SHP77 treated with DMSO at 0.1 percent for 48 hours (cell line): ENCODE results near the gene CFAP45.

ENCODE experiments used
- DNase-seq: peaks from one replicate; lab custom pipeline; 2025; lab: John Stamatoyannopoulos, UW

Gene CFAP45

DNA sequence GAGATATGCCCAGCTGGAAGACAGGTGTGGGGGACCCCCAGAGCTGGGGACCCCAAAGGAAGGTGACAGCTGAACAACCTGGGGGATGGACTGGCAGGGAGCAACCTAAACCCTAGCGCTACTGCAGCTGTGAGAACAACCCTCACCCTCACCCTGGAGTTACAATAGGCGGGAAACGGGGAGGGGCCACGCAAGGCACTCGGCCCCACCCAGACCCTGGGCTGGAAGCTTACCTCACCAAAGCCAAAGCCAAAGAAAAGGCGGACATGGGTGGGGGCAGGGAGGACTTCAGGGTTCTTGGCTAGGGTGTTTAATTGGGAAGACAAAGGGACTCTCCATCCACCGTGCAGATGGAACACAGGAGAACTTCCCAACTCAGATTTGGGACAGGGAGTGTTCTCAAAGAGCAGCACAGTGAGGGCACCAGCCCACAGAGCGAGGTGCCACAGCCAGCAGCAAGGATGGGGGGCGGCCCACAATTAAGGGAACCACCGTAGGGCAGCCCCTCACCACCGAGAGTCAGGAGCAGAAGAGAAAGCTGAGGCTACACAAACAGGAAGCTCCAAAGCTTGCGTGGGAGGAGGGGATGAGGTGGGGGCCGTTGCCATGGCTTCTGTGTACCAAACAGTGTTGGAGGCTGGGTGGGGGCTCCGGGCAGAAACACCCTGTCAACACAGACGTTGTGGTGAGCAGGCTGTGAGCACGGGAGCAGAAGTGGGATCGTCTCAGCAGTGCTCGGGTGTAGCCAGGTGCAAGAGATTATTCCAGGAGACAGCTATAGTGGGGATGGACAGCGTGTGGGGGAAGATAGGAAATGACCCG lies 23.4 kb upstream of the CFAP45 start:
- DNase-seq: no peak

DNA sequence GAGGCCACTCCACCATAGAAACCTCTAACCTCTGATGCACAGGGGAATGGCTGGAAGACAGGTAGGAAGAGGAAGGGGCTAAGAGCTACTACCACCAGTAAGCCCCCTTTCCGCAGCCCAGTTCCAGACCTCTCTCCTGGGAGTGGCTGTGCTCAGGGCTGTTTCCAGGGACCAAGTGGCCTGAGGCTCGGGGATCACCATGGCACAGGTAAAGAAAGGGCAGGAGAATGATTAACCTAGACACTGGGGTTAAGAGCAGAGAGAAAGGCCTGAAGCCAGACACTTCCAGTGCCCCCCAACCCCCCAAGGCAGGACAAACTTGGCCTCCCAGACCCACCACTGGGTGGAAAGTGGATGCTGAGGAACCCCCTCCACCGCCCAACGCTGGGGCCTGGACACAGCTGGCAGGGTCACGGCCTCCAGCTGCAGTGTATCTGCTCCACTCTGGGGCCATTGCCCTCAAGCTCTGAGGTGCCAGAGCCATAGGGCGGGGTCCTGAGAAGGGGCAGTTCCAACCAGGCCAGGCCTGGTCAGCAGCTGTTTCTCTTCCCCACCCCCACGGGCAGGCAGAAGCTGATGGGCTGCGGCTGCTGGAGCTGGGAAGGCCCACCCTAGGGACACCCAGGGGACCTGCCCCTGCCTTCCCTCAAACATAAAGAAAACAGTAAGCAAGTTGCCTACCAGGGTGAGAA lies 22.7 kb upstream of the CFAP45 start:
- DNase-seq: no peak

GRCh38 chr1:159921700-159922504 lies 21.9 kb upstream of the CFAP45 start:
- DNase-seq: no peak

DNA sequence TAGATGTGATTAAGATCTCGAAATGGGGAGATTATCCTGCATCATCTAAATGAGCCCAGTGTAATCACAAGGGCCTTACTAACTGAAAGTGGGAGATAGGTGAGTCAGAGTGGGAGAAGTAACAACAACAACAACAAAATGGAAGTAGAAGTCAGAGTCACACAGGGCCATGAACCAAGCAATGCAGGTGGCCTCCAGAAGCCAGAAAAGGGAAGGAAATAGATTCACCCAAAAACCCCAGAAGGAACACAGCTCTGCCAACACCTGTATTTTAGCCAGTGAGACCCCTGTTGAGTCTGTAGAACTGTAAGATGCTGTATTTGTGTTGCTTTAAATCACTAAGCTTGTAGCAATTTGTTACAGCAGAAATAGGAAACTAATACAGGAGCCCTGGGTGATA lies 21.3 kb upstream of the CFAP45 start:
- DNase-seq: no peak

DNA sequence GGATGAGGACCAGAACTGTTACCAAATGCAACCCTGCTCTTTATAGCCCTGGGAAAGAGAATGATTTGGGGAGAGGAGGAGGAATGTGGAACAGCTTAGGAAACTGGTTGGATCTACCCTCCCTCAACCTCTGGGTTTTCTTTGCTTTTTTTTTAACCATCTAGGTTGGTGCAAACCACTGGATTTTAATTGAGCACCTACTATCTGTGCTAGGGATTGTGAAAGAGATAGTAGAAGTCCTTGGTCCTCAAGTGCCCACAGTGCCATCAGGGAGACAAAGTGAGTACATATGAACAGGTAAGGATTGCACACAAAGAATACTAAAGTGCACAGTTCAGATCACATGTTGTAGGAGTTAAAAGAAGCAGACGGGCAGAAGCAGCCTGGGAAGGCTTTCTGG lies 20.7 kb upstream of the CFAP45 start:
- no peak for DNase-seq

GRCh38 chr1:159920202-159920601 lies 20.2 kb upstream of the CFAP45 start:
- DNase-seq: no peak

- no peak for DNase-seq
Observed at GRCh38 chr1:159919236-159919865, 19.4 kb upstream of the CFAP45 start.

DNA sequence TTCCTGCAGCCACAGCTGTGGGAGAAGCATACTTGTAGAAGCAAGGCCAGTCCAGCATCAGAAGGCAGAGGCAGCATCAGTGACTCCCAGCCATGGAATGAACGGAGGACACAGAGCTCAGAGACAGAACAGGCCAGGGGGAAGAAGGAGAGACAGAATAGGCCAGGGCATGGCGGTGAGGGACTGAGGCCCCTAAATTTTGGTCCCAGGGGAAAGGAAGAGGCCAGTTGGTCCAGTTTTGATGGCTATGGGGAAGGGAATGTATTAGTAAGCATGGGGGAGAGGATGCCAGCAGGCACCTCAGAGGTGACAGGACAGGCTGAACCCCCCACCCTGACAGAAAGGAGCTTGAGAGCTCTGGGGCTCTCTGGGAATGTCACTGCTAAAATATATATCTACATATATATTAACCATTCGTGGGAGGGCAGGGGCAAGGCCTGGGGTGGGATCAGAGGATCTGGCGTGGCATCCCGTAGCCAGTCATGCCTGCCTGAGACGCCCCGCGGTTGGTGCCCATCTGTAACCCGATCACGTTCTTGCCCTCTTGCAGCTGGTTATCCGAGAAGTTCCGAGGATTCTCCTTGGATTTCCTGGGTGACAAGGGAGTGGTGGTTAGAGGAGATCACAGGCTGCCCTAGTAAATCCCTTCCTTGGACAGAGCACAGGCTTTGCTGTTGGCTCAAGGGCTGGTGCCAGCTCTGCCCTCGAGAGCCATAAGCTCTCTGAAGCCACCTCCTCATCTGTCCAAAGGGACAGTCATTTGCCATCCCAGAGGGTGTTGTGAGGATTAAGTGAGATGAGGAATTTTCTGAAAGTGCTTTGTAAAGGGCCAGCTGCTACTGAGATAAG lies 18.6 kb upstream of the CFAP45 start:
- DNase-seq: no peak

- DNase-seq: no peak
Observed at GRCh38 chr1:159917533-159918351, 17.8 kb upstream of the CFAP45 start.

- no peak for DNase-seq
Observed at GRCh38 chr1:159916242-159917051, 16.5 kb upstream of the CFAP45 start.

DNA sequence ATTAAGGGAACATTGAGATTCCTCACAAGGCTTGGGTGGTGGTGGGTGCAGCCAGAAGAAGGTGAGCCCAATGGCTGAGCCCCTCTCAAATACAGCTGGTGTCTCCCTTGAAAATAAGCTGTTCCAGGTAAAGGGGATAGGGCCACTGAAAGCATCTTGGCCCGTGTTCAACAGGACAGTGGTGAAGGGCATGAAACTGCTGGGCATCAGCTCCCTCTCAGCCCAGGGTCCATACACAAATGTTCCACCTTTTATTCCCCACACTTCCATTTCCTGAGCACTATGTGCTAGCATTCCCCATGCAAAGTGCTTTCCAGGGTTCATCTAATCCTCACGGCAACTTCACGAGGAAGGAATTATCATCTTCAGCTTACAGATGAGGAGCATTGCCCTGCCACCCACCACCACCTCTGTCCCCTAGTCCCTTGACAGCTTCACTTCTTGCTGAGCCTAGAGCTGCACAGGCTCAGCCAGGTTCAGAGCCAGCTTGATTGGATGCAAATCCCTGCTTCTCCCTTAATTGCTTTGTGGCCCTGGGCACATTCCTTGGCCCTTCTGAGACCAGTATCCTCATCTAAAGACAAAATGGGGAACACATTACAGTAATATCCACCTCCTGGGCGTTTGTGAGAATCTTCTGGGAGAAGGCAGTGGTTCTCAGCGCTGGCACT lies 15.7 kb upstream of the CFAP45 start:
- no peak for DNase-seq

DNA sequence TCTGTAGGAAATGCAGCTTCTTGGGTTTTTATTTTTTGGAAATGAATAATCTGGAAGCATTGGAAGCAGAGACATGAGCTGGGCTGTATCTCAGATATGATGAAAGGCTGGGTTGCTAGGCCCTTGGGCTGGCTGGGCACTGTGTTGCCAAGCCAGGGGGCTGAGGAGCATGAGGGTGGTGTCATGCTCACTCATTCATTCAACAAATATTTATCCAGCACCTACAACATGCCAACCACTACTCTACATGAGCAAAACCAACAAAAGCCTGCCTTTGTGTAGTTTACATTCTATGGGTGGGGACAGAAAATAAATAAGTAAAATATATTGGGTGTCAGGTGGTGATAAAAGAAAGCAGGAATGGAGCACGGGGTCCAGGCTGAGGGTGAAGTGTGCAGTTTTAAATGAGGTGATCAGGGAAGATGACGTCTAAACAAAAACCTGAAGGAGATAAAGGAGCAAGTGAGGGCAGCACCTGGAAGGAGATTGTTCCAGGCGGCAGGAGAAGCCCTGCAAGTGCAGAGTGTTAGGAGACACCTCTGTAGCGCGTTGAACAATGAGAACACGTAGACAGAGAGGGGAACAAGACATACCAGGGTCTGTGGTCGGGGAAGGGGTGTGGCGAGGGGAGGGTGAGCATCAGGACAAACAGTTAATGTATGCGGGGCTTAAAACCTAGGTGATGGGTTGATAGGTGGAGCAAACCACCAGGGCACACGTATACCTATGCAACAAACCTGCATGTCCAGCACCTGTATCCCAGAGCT lies 14.5 kb upstream of the CFAP45 start:
- no peak for DNase-seq

DNA sequence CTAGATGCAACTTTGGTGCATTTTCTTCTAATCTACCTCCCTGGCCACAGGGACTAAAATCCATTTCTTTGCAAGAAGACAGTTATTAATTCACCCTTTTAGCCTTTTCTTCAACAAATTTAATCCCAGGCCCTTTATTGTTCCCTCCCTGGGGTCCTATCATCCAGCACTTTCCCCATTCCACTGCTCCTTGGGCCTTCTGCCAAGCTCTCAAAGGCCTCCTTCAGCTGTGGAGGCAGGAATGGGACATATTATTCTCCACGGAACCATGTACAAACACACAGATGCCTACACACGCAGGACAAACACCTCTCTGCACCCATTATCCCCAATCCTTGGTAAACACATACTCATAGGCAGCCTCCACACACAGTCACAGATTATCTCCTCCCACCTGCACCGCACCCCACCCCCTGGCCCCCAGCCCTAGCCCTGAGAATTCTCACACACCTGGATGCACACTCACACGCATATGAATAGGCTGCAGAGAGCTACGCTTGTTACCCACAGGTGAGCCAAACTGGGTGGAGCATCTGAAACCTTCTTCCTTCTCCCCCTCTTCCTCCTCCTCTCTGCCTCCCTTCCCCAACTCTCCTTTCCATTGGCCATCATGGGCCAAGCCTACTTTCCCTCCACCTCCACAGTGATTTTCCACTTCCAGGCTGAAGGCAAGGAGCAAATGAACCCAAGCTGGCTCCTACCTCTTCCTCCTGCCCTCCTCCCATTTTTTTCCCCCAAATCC lies 13.7 kb upstream of the CFAP45 start:
- no peak for DNase-seq

DNA sequence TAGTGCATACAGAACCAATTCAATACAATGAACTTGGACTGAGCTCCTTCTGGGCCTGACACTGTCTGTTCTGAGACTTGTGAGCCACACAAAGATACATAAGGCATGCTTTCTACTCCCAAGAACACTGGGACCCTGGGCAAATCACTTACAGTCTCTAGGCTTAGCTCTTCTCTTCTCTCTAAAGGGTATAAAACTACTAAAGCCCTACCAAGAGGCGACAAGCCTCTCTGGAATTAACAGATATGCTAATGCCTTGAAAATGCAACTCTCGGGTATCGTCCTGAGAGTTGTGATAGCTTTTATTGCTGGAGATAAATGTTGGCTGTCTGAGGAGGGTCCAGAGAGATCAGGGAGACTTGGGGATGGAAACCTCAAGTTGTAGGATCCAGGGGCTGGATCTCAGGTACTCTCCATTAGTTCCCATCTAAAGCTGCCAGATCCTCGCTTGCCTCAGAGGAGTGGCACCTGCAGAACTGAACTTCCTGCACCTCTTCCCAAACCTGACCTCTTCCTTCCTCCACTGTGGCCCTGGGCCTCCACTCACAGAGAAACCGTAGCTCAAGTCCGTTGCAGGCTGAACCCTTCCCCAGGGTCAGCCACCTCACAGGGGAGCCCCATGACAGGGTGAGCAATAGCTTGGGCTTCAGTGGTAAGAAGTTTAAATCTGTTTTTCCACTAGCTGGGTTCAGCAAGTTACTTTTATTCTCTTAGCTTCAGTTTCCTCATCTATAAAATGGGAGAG lies 11.5 kb upstream of the CFAP45 start:
- no peak for DNase-seq

GRCh38 chr1:159908031-159908940 lies 8.3 kb upstream of the CFAP45 start:
- DNase-seq: no peak

- DNase-seq: no peak
Observed at GRCh38 chr1:159906960-159907359, 7.0 kb upstream of the CFAP45 start.
